Prostate gland (tissue), 2 donors: ENCODE results near the gene AQP5. TPM values are rescaled to one million over a fixed set of nuclear protein-coding genes. Genes with fewer than 3 reads are reported as not detected.

Experiments used
- DNase-seq: peaks from one replicate; pipeline ENCODE4 v3.0.0-alpha.2; 2019; ENCODE audit warnings: low spot score
- H3K27ac ChIP-seq, 2 donors: fragments of 200-600 bp; sonication (generic); 2 replicates each; pipeline ENCODE4 v1.5.1; 2017 to 2019
- H3K27me3 ChIP-seq: fragments of 200-600 bp; sonication (generic); replicated peaks from 2 replicates; pipeline ENCODE4 v1.5.1; 2019; ENCODE audit not compliant: insufficient read depth
- H3K36me3 ChIP-seq, 2 donors: fragments of 200-600 bp; sonication (generic); 1 replicate in 1 of 2; 2 replicates in 1 of 2; pipeline versions ENCODE4 v1.5.1 to v1.8.1; 2017 to 2019
- H3K4me1 ChIP-seq: fragments of 200-600 bp; sonication (generic); replicated peaks from 2 replicates; pipeline ENCODE4 v1.5.1; 2019
- H3K4me3 ChIP-seq, 2 donors: fragments of 200-600 bp; sonication (generic); 2 replicates each; pipeline ENCODE4 v1.5.1; 2017 to 2019
- H3K9me3 ChIP-seq: fragments of 200-600 bp; sonication (generic); 2 replicates; pipeline ENCODE4 v1.5.1; 2017
- POLR2A ChIP-seq: fragments of 450-650 bp; IDR thresholded peaks from one replicate; pipeline ENCODE4 v1.6.1; 2016; ENCODE audit warnings: antibody characterized with exemption, mild to moderate bottlenecking
- POLR2AphosphoS5 ChIP-seq: sonication (generic); formaldehyde crosslinking; IDR thresholded peaks from one replicate; pipeline ENCODE4 v1.6.1; 2017; ENCODE audit warnings: antibody characterized with exemption
- WGBS: methylation state at CpG from one replicate; pipeline ENCODE4 v1.1.5; 2018; 5-methylcytosine and 5-hydroxymethylcytosine counted together
- intact Hi-C: fragments of 100-400 bp; cut with DNase I; formaldehyde crosslinking; loops from one replicate; pipeline ENCODE4 v1.14.2; 2022
- total RNA-seq, 2 donors: library from RNA; depleted of rRNA; stranded (reverse); fragments of >200 nt; gene quantifications; one replicate each; pipeline ENCODE4 v1.1.0, GENCODE V29; 2016
- TF ChIP-seq, protein P1 (sequence below), 4 experiments: fragments of 200-600 bp in 2 of 4; fragments of 450-650 bp in 2 of 4; sonication (generic) in 2 of 4; IDR thresholded peaks; 1 replicate in 3 of 4; 2 replicates in 1 of 4; pipeline ENCODE4 v1.5.1; 2016 to 2019; ENCODE audit warnings: antibody characterized with exemption in 4 of 4, mild to moderate bottlenecking in 2 of 4, moderate library complexity in 2 of 4

Gene AQP5
- total RNA-seq, 2 donors from 2014 or later, result 3.4 to 25.8 TPM

DNA sequence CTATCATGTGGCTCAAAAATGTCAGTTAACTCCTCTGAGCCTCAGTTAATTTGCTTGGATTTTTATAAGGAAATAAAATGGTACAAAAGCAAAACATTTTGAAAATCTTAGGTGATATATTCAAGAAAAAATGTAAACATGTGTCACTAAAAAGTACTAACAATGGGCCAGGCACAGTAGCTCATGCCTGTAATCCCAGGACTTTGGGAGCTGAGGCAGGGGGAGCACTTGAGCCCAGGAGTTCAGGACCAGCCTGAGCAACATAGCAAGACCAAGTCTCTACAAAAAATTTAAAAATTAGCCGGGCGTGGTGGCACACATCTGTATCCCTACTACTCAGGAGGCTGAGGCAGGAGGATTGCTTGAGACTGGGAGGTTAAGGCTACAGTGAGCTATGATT, 36.8 kb downstream of the AQP5 start:
- no peaks in the 10 kb centered on the region for H3K27me3 ChIP-seq
- intact Hi-C loops, result no loop called here
- H3K4me3 ChIP-seq, result no peak overlapping the region
- no peak overlapping the region for H3K27ac ChIP-seq
- no peaks in the 10 kb centered on the region for H3K9me3 ChIP-seq
- H3K36me3 ChIP-seq, result no peaks in the 10 kb centered on the region
- H3K4me1 ChIP-seq, result no peaks in the 10 kb centered on the region
- TF ChIP-seq POLR2AphosphoS5, result no peak
- TF ChIP-seq, protein P1, sequence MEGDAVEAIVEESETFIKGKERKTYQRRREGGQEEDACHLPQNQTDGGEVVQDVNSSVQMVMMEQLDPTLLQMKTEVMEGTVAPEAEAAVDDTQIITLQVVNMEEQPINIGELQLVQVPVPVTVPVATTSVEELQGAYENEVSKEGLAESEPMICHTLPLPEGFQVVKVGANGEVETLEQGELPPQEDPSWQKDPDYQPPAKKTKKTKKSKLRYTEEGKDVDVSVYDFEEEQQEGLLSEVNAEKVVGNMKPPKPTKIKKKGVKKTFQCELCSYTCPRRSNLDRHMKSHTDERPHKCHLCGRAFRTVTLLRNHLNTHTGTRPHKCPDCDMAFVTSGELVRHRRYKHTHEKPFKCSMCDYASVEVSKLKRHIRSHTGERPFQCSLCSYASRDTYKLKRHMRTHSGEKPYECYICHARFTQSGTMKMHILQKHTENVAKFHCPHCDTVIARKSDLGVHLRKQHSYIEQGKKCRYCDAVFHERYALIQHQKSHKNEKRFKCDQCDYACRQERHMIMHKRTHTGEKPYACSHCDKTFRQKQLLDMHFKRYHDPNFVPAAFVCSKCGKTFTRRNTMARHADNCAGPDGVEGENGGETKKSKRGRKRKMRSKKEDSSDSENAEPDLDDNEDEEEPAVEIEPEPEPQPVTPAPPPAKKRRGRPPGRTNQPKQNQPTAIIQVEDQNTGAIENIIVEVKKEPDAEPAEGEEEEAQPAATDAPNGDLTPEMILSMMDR (IDR thresholded peaks at IDR 0.05), result no peak
- TF ChIP-seq POLR2A, result no peak
- no peak for DNase-seq
- 92% methylated on average over 2 of the region's 2 CpGs for WGBS

DNA sequence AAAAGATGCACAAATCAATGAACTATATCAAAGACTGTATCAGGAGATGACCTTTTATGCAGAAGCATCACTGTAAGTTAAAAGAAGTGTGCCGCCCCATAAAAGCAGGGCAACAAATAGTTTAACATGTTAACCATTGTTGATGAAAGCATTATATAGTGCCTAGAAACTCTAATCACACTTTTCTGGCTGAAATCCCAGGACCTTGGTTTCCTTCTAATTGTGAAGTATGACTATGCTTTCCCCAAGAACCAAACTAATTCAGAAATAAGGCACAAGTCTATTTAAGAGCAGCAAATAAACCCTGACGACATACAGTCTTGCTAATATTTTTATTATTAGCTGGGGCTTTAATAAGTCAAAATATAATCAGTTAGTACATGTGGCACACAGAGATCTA, 41.9 kb downstream of the AQP5 start:
- H3K4me3 ChIP-seq, result no peak overlapping the region
- TF ChIP-seq POLR2A (no peak), POLR2AphosphoS5 (no peak)
- TF ChIP-seq, protein P1 (IDR thresholded peaks at IDR 0.05), result no peak
- 75% methylated on average over 2 of the region's 2 CpGs for WGBS
- no peaks in the 10 kb centered on the region for H3K27me3 ChIP-seq
- DNase-seq, result no peak
- no peaks in the 10 kb centered on the region for H3K36me3 ChIP-seq
- H3K9me3 ChIP-seq, result no peaks in the 10 kb centered on the region
- no peaks in the 10 kb centered on the region for H3K4me1 ChIP-seq
- H3K27ac ChIP-seq, result no peak overlapping the region
- intact Hi-C loops, result no loop called here

DNA sequence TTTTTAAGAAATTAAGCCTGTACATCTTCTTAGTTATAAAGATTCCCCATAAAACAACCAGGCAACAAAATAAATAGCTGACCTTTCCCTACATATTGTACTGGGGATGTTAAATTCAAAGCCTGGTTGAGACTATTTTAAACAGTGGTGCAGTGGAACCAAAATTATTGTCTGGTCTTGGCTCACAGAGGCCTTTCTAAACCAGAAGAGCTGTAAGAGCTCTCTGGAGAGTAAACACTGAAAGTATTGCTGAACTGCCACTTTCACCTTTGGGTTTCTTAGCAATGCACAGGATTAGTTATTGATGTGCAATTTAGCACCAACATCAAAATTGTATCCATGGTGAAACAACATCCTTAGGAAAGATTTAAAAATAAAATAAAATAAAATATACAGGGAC, 43.0 kb downstream of the AQP5 start:
- Histone ChIP-seq H3K27ac (no peak overlapping the region), H3K4me3 (no peak overlapping the region), H3K27me3 (no peaks in the 10 kb centered on the region), H3K4me1 (no peaks in the 10 kb centered on the region), H3K36me3 (no peaks in the 10 kb centered on the region), H3K9me3 (no peaks in the 10 kb centered on the region)
- TF ChIP-seq POLR2A, result no peak
- TF ChIP-seq, protein P1 (IDR thresholded peaks at IDR 0.05), result no peak
- TF ChIP-seq POLR2AphosphoS5, result no peak
- intact Hi-C loops, result no loop called here
- DNase-seq, result no peak

DNA sequence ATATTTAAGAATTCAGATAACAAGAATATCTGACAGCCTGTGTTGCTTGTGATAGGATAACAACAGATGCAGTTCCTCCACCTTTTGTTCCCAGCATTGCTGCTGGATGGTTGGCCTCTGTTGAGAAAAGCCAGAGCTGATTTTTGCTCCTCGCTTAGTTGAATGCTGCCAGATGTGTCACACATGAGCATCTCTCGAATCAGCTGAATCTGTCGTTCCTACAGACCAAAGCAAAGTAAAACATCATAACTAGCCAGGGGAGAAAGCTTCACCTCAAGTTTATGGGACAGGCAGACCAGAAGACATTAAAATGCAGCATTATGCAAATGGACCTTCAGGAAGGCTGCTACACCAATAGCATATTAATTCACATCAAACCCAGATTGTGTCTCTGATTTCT, 43.5 kb downstream of the AQP5 start:
- intact Hi-C loops, result no loop called here
- Histone ChIP-seq H3K27me3 (no peaks in the 10 kb centered on the region), H3K36me3 (no peaks in the 10 kb centered on the region), H3K4me1 (no peaks in the 10 kb centered on the region), H3K9me3 (no peaks in the 10 kb centered on the region), H3K4me3 (no peak overlapping the region), H3K27ac (no peak overlapping the region)
- 76% methylated on average over 3 of the region's 3 CpGs for WGBS
- TF ChIP-seq POLR2AphosphoS5 (no peak), POLR2A (no peak)
- TF ChIP-seq, protein P1 (IDR thresholded peaks at IDR 0.05), result no peak
- DNase-seq, result no peak

DNA sequence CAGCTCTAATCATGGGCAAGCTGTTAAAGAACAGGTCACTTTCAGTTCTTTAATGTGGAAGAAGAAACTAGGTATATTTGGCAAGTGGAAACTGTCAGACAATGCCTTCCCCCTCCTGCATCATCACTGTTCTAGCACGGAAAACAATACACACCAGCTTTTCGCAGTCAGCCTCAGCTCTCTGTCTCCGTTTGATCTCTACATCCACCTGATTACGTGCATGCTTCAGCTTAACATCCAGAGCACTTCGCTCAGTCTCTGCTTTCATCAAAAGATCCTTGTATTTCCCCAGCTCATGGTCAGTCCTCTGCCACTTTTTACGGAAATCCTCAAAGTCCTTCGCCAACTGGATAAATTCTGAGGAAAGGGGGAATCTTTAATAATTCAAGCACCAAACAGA, 44.6 kb downstream of the AQP5 start:
- no peaks in the 10 kb centered on the region for H3K4me1 ChIP-seq
- H3K4me3 ChIP-seq, result no peak overlapping the region
- H3K9me3 ChIP-seq, result no peaks in the 10 kb centered on the region
- WGBS, result 94% methylated on average over 7 of the region's 7 CpGs
- intact Hi-C loops, result no loop called here
- DNase-seq, result no peak
- H3K27me3 ChIP-seq, result no peaks in the 10 kb centered on the region
- H3K36me3 ChIP-seq, result no peaks in the 10 kb centered on the region
- TF ChIP-seq POLR2A (no peak), POLR2AphosphoS5 (no peak)
- TF ChIP-seq, protein P1 (IDR thresholded peaks at IDR 0.05), result no peak
- H3K27ac ChIP-seq, result no peak overlapping the region
